Activated naive CD4-positive, alpha-beta T cell treated with anti-CD3 and anti-CD28 coated beads, Interleukin-2, amount 10 ng/mL, durations not matched to agents 5 hours and 36 hours (primary cell): ENCODE data around the gene THRA. TPM values are rescaled to one million over a fixed set of nuclear protein-coding genes. Genes with fewer than 3 reads are reported as not detected.

Experiments used
- microRNA-seq: library from miRNA; unstranded; fragments of <30 nt; microRNA quantifications from one replicate; pipeline ENCODE4 v1.2.0, GENCODE V29; 2022; ENCODE audit warnings: borderline microRNAs expressed, borderline replicate concordance
- total RNA-seq, 2 experiments: library from RNA; stranded (reverse); gene quantifications; one replicate each; pipeline ENCODE4 v1.2.3, GENCODE V29; 2021

Gene THRA, protein sequence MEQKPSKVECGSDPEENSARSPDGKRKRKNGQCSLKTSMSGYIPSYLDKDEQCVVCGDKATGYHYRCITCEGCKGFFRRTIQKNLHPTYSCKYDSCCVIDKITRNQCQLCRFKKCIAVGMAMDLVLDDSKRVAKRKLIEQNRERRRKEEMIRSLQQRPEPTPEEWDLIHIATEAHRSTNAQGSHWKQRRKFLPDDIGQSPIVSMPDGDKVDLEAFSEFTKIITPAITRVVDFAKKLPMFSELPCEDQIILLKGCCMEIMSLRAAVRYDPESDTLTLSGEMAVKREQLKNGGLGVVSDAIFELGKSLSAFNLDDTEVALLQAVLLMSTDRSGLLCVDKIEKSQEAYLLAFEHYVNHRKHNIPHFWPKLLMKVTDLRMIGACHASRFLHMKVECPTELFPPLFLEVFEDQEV
- 1 to 10 TPM; 9.2 to 10.0 TPM for total RNA-seq

DNA sequence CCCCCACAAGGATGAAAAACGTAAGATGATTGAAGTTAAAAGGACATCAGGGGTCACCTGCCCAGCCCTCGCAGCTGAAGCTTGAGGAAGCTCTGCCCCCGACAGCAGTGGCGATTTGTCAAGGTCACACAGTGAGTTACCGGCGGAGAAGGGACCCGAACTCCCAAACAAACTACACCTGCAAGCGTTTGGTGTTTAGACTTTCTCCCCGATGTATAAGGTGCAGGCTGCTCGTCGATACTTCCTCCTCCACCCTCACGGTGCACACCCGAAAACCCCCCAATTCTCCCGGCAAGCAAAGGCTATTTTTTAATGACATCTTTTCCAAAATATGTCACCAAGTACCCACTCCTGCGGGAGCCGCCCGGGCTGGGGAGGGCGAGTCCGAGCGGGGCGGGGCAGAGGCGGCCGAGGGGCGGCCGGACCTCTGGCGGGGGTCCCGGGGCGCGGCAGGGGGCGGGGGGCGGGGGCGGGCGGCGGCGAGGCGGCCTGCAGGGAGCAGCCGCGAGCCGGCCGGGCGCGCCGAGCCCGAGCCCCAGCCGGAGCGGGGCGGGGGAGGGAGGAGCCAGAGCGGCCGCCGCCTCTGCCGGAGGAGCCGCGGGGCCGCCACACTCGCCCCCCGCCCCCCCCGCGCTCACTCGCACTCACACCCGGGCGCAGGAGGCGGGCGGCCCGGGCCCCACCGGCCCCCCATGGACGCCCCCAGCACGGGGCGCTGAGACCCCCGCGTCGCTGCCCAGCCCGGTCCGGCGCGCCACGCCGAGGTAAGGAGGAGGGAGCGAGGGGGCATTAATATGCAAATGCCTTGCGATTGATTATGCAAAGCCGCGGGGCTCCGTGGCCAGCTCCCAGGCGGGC lies at the start of gene THRA:
Gene THRA, plus strand, starts transcription at position 637 of the 858 bp plus-strand sequence. CDS start 11,524 bp downstream, outside the sequence.

DNA sequence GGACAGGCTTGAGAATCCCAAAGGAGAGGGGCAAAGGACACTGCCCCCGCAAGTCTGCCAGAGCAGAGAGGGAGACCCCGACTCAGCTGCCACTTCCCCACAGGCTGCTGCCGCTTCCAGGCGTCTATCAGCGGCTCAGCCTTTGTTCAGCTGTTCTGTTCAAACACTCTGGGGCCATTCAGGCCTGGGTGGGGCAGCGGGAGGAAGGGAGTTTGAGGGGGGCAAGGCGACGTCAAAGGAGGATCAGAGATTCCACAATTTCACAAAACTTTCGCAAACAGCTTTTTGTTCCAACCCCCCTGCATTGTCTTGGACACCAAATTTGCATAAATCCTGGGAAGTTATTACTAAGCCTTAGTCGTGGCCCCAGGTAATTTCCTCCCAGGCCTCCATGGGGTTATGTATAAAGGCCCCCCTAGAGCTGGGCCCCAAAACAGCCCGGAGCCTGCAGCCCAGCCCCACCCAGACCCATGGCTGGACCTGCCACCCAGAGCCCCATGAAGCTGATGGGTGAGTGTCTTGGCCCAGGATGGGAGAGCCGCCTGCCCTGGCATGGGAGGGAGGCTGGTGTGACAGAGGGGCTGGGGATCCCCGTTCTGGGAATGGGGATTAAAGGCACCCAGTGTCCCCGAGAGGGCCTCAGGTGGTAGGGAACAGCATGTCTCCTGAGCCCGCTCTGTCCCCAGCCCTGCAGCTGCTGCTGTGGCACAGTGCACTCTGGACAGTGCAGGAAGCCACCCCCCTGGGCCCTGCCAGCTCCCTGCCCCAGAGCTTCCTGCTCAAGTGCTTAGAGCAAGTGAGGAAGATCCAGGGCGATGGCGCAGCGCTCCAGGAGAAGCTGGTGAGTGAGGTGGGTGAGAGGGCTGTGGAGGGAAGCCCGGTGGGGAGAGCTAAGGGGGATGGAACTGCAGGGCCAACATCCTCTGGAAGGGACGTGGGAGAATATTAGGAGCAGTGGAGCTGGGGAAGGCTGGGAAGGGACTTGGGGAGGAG lies 47.5 kb upstream of the THRA start, which contains the start of gene CSF3:
Gene CSF3, plus strand, starts transcription at position 436 of the 993 bp plus-strand sequence. Its CDS starts 35 bp downstream, at position 471.

DNA sequence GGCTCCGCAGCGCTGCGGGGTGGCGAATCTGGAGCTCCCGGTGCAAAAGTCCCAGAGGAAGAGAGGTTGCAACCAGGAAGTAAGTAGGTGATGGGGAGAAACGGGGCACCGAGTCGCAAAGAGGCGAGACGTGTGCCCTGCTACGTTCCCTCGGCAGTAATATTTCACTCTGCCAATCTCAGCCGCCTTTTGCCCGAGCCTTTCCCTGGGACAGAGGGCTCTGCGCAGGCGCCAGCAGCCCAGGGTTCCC lies 37.6 kb downstream of the THRA start, which contains the start of gene NR1D1:
Gene NR1D1, minus strand, starts transcription at position 171 of the 250 bp plus-strand sequence. CDS start 495 bp downstream, outside the sequence.

DNA sequence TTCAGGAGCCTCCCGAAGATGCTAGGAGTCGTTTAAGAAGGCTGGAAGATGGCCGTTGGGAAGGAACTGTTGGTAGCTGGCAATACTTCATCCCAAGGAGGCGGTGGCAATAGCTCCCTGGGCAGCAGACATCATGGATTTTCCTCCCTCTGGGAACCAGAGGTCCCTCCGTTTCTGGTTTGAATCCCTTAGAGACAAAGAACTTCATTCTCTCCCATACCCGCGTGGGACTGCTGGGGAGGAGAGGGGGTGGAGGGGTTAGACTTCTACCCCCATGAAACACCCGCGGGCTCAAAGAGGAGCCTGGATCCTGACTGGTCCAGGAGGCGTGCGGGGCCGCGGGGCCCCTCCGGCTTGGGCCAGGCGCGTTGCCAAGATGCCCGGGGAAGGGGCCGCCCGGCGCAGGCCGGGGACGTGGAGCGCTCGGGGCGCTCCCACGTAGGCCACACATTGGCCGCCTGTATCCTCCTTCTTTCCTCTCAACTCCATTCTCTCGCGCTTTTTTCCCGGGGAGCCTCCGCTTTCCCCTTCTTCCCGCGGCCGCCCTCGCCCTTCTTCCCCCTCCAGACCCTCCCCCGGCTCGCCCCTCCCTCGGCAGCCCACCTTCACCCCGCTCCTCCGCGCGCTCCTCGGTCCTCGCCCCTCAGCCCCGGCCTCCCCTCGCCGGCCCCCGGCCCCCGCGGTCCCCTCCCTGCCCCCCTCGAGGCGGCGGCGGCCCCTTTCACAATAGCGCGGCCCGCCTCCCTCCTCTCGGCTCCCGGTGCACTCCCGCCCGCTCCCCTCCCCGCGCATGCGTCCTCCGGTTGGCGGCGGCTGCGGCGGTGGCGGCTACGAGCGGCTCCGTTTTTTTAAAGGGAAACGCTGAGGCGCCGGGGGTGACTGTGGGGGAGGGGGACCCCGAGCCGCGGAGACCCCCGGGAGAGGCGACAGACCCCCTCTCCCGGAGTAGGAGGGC lies 58.7 kb downstream of the THRA start, which contains the start of gene MSL1:
Gene MSL1, plus strand, starts transcription at position 791 of the 955 bp plus-strand sequence. CDS start 642 bp downstream, outside the sequence.

Small RNA genes within 50 kb of the gene (microRNA-seq; reads per million reads assigned to microRNA genes)
- not detected for gene MIR6884

Other genes starting within 250 kb of the THRA start
- 10 to 100 TPM; 21.1 to 25.4 TPM for gene IKZF3, start 198.7 kb upstream of the THRA start, total RNA-seq
- not detected for gene ZPBP2, start 194.8 kb upstream of the THRA start, total RNA-seq
- gene GSDMB, start 144.3 kb upstream of the THRA start, total RNA-seq = 10 to 100 TPM; 66.2 to 70.4 TPM
- gene ORMDL3, start 135.4 kb upstream of the THRA start, total RNA-seq = 100 to 1,000 TPM; 166 to 168 TPM
- gene LRRC3C, start 135.2 kb upstream of the THRA start, total RNA-seq = not detected
- under 1 TPM; 0.29 to 0.66 TPM for gene GSDMA, start 100.0 kb upstream of the THRA start, total RNA-seq
- 10 to 100 TPM; 73.3 to 76.2 TPM for gene PSMD3, start 82.2 kb upstream of the THRA start, total RNA-seq
- not detected for gene CSF3, start 47.5 kb upstream of the THRA start, total RNA-seq
- 10 to 100 TPM; 77.7 to 84.6 TPM for gene MED24, start 8.6 kb upstream of the THRA start, total RNA-seq
- 1 to 10 TPM; 5.1 to 5.9 TPM for gene NR1D1, start 37.6 kb downstream of the THRA start, total RNA-seq
- gene MSL1, start 59.0 kb downstream of the THRA start, total RNA-seq = 10 to 100 TPM; 89.9 to 95.7 TPM
- gene CASC3, start 77.6 kb downstream of the THRA start, total RNA-seq = 10 to 100 TPM; 81.1 to 81.3 TPM
- 1 to 10 TPM; 3.8 to 4.5 TPM for gene RAPGEFL1, start 114.5 kb downstream of the THRA start, total RNA-seq
- 10 to 100 TPM; 25.5 TPM for gene WIPF2, start 156.3 kb downstream of the THRA start, total RNA-seq
- gene CDC6, start 224.9 kb downstream of the THRA start, total RNA-seq = 10 to 100 TPM; 52.8 to 54.5 TPM
- 10 to 100 TPM; 63.5 TPM for gene RARA, start 246.2 kb downstream of the THRA start, total RNA-seq